ENCODE data around the gene AS3MT. TPM values are rescaled to one million over a fixed set of nuclear protein-coding genes. Genes with fewer than 3 reads are reported as not detected.

AS3MT gene
- total RNA-seq, 2 experiments from 2014 or later = 1.4 TPM; not detected in 1

DNA sequence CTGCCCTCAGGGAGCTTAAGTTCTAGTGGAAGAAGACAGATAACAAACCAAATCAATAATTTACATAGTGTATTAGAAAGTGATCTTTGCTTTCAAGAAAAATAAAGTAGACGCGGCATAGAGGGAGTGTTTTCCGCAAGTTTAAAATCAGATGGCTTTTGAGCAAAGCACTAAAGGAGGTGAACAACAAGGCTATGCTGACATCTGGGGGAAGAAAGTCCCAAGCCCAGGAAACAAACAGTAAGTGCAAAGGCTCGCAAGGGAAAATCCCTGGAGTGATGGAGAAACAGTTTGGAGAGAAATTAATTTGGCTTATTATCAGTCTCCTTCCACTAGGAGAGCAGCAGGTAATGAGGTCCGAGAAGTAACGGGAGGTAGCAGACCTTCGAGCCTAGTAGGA lies 46.9 kb downstream of the AS3MT start:
- ATAC-seq (no peak), DNase-seq (no peak)
- peaks cover 12% of the 10 kb centered on the region for H3K27me3 Mint-ChIP-seq
- peaks cover 33% of the 10 kb centered on the region for H3K4me1 Mint-ChIP-seq (ENCODE audit: low read depth)
- TF ChIP-seq, protein P1, sequence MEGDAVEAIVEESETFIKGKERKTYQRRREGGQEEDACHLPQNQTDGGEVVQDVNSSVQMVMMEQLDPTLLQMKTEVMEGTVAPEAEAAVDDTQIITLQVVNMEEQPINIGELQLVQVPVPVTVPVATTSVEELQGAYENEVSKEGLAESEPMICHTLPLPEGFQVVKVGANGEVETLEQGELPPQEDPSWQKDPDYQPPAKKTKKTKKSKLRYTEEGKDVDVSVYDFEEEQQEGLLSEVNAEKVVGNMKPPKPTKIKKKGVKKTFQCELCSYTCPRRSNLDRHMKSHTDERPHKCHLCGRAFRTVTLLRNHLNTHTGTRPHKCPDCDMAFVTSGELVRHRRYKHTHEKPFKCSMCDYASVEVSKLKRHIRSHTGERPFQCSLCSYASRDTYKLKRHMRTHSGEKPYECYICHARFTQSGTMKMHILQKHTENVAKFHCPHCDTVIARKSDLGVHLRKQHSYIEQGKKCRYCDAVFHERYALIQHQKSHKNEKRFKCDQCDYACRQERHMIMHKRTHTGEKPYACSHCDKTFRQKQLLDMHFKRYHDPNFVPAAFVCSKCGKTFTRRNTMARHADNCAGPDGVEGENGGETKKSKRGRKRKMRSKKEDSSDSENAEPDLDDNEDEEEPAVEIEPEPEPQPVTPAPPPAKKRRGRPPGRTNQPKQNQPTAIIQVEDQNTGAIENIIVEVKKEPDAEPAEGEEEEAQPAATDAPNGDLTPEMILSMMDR (IDR thresholded peaks at IDR 0.05) = no peak
- intact Hi-C loops (cut with micrococcal nuclease) = loop anchor here (10.0 kb wide), 1 partner anchor 329 kb away; the partner anchor contains the start of gene RPEL1
- no peaks in the 10 kb centered on the region for H3K9me3 Mint-ChIP-seq
- POLR2A ChIA-PET = interaction anchor here (1.0 kb wide), 1 partner anchor 159 kb away, joined by 3 read pairs; no protein-coding TSS in a partner anchor
- CTCF ChIA-PET = interaction anchor here (0.8 to 7.6 kb wide), 14 partner anchors 9 to 418 kb away, joined by 3 to 144 read pairs (median 9); partner anchors contain the start of genes ARL3 and SFXN2
- peak overlapping the region; percentile 86 for H3K4me3 Mint-ChIP-seq
- H3K36me3 Mint-ChIP-seq (ENCODE audit: low read depth) = no peaks in the 10 kb centered on the region
- no peak overlapping the region for H3K27ac Mint-ChIP-seq

DNA sequence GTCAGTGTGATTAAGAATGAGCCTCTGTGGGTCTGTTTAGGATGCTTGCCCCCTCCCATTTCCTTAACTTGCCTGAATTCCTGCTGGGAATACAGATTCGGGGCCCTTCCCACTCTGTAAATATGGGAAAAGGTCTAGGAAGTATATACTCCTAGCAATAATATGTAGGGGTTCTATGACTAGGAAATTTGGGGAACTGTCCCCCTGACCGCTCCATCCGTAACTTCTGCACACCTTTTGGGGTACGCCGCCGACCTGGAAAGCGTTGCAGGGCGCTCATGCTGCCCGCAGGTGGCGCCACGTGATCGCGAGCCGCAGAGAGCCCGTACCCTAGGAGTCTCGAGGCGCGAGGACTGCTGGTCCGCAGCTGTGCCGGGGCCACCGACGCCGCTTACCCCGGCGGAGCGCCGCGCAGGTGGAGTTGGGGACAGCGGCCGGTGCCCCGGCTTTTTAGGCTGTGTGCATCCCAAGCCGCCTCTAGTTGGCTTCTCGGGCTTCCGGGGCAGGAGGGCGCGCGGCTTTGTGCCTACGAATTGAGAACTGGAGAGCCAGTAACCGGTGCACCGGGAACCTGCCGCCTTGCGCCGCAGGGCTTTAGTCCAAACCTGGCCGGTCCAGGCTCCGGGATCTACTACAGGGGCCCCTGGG lies 48.2 kb downstream of the AS3MT start:
- intact Hi-C loops (cut with micrococcal nuclease) = loop anchor here (1.0 to 10.0 kb wide), 2 partner anchors 152 to 327 kb away; partner anchors contain the start of gene RPEL1
- POLR2A ChIA-PET = interaction anchor here (0.9 to 2.2 kb wide), 5 partner anchors 9 to 162 kb away, joined by 3 to 11 read pairs (median 4); no protein-coding TSS in a partner anchor
- Mint-ChIP-seq H3K36me3 (ENCODE audit: low read depth) (no peaks in the 10 kb centered on the region), H3K4me1 (ENCODE audit: low read depth) (peaks cover 44% of the 10 kb centered on the region), H3K27ac (peak overlapping the region; percentile 93), H3K27me3 (peaks cover 12% of the 10 kb centered on the region), H3K9me3 (no peaks in the 10 kb centered on the region), H3K4me3 (peak overlapping the region; percentile 86)
- ATAC-seq (peak; percentile 53), DNase-seq (peak; percentile 87)
- CTCF ChIA-PET = interaction anchor here (0.6 to 7.6 kb wide), 52 partner anchors 8 to 417 kb away, joined by 3 to 144 read pairs (median 4); partner anchors contain the start of genes ARL3, CYP17A1 and SFXN2
- TF ChIP-seq, protein P1 (IDR thresholded peaks at IDR 0.05) = peak; percentile 99

DNA sequence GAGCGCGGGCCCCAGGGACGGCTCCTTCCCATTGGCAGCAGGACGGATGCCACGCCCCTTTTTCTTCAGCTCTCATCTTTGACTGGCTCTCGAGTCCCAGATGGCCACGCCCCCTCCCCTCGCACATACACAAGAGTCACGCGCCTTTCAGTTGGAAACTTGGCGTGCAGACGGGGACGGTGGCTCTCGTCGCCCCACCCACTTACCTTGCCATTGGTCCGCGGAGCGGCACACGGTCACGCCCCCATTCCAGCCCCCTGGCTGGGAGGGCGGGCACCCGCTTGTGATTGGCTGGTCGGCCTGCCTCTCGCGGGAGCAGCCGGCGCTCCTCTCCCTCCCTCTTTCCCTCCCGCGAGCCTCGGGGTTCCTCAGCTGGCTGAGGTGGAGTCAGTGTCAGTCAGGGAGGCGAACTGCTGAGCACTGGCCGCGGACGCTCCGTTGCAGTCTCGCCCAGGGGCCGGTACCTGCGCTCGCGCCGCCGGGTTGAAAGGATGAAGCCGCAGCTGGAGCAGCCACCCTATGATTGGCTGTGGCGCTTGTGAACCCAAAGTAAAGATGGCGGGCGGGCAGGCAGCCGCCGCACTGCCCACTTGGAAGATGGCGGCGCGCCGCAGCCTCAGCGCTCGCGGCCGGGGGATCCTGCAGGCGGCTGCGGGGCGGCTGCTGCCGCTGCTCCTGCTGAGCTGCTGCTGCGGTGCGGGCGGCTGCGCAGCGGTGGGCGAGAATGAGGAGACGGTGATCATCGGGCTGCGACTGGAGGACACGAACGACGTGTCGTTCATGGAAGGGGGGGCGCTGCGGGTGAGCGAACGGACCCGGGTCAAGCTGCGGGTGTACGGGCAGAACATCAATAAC lies 48.9 kb downstream of the AS3MT start, which contains the start of gene CNNM2:
CNNM2 (plus strand) TSS at position 333 of the 855 bp plus-strand sequence; CDS start at position 520, 187 bp downstream.
- CTCF ChIA-PET = interaction anchor here (0.6 to 7.6 kb wide), 45 partner anchors 8 to 416 kb away, joined by 3 to 144 read pairs (median 4); partner anchors contain the start of gene CYP17A1
- POLR2A ChIA-PET = interaction anchor here (0.5 to 2.2 kb wide), 10 partner anchors 8 to 274 kb away, joined by 3 to 11 read pairs (median 3); no protein-coding TSS in a partner anchor
- Mint-ChIP-seq H3K9me3 (no peaks in the 10 kb centered on the region), H3K36me3 (ENCODE audit: low read depth) (no peaks in the 10 kb centered on the region), H3K27me3 (peaks cover 12% of the 10 kb centered on the region), H3K27ac (peak within 1 kb of the TSS; percentile 93), H3K4me1 (ENCODE audit: low read depth) (peaks cover 49% of the 10 kb centered on the region), H3K4me3 (peak within 1 kb of the TSS; percentile 86)
- TF ChIP-seq, protein P1 (IDR thresholded peaks at IDR 0.05) = no peak
- DNase-seq (peak; percentile 100), ATAC-seq (peak; percentile 93)
- intact Hi-C loops (cut with micrococcal nuclease) = loop anchor here (1.0 to 10.0 kb wide), 2 partner anchors 151 to 327 kb away; partner anchors contain the start of gene RPEL1

DNA sequence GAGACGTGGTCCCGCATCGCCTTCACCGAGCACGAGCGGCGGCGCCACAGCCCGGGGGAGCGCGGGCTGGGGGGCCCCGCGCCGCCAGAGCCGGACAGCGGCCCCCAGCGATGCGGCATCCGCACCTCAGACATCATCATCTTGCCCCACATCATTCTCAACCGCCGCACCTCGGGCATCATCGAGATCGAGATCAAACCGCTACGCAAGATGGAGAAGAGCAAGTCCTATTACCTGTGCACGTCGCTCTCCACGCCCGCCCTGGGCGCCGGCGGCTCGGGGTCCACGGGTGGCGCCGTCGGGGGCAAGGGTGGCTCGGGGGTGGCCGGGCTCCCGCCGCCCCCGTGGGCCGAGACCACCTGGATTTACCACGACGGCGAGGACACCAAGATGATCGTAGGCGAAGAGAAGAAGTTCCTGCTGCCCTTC lies 49.6 kb downstream of the AS3MT start:
- Mint-ChIP-seq H3K27ac (no peak overlapping the region), H3K36me3 (ENCODE audit: low read depth) (no peaks in the 10 kb centered on the region), H3K4me1 (ENCODE audit: low read depth) (peaks cover 56% of the 10 kb centered on the region), H3K9me3 (no peaks in the 10 kb centered on the region), H3K27me3 (peaks cover 9% of the 10 kb centered on the region), H3K4me3 (peak overlapping the region; percentile 86)
- intact Hi-C loops (cut with micrococcal nuclease) = loop anchor here (10.0 kb wide), 1 partner anchor 326 kb away; the partner anchor contains the start of gene RPEL1
- ChIA-PET CTCF (interaction anchor here (1.1 to 7.6 kb wide), 17 partner anchors 10 to 415 kb away, joined by 3 to 144 read pairs (median 5); no protein-coding TSS in a partner anchor), POLR2A (interaction anchor here (0.6 to 2.2 kb wide), 6 partner anchors 19 to 273 kb away, joined by 3 to 11 read pairs (median 3); no protein-coding TSS in a partner anchor)
- TF ChIP-seq, protein P1 (IDR thresholded peaks at IDR 0.05) = no peak
- ATAC-seq = no peak
- peak; percentile 54 for DNase-seq

Data from activated CD8-positive, alpha-beta T cell treated with anti-CD3 and anti-CD28 coated beads for 36 hours (primary cell).